Measurements from ENCODE around the gene ENAH.
"Not testable (repeated sequence)": the region's sequence is repeated elsewhere in the genome, so short reads cannot be mapped to it uniquely, and the experiment has no call there.

Gene ENAH

GRCh38 chr1:225650179-225650578 is 2.7 kb downstream of the ENAH start:
- DNase-seq (ENCODE audit: low read depth in 4 of 4, low spot score in 1 of 4), result no peak

GRCh38 chr1:225645194-225645895 is 7.6 kb downstream of the ENAH start:
- no peak for DNase-seq (ENCODE audit: low read depth in 4 of 4, low spot score in 1 of 4)

GRCh38 chr1:225644666-225645065 is 8.3 kb downstream of the ENAH start:
- no peak for DNase-seq (ENCODE audit: low read depth in 4 of 4, low spot score in 1 of 4)

GRCh38 chr1:225642177-225642576 is 10.7 kb downstream of the ENAH start:
- DNase-seq (ENCODE audit: low read depth in 4 of 4, low spot score in 1 of 4), result no peak

- no peak for DNase-seq (ENCODE audit: low read depth in 4 of 4, low spot score in 1 of 4)
These were observed 14.1 kb downstream of the ENAH start for GRCh38 chr1:225638853-225639252.

GRCh38 chr1:225637651-225638199 is 15.2 kb downstream of the ENAH start:
- no peak for DNase-seq (ENCODE audit: low read depth in 4 of 4, low spot score in 1 of 4)

GRCh38 chr1:225636992-225637391 is 15.9 kb downstream of the ENAH start:
- DNase-seq (ENCODE audit: low read depth in 4 of 4, low spot score in 1 of 4), result not testable (repeated sequence)

- no peak for DNase-seq (ENCODE audit: low read depth in 4 of 4, low spot score in 1 of 4)
These were observed 17.3 kb downstream of the ENAH start for GRCh38 chr1:225635649-225636048.

GRCh38 chr1:225632836-225633235 is 20.1 kb downstream of the ENAH start:
- not testable (repeated sequence) for DNase-seq (ENCODE audit: low read depth in 4 of 4, low spot score in 1 of 4)

- no peak for DNase-seq (ENCODE audit: low read depth in 4 of 4, low spot score in 1 of 4)
These were observed 21.8 kb downstream of the ENAH start for GRCh38 chr1:225631021-225631663.

GRCh38 chr1:225629483-225629882 is 23.4 kb downstream of the ENAH start:
- DNase-seq (ENCODE audit: low read depth in 4 of 4, low spot score in 1 of 4), result no peak

GRCh38 chr1:225628794-225629193 is 24.1 kb downstream of the ENAH start:
- DNase-seq (ENCODE audit: low read depth in 4 of 4, low spot score in 1 of 4), result not testable (repeated sequence)

- DNase-seq (ENCODE audit: low read depth in 4 of 4, low spot score in 1 of 4), result no peak
These were observed 25.5 kb downstream of the ENAH start for GRCh38 chr1:225627304-225627947.

- DNase-seq (ENCODE audit: low read depth in 4 of 4, low spot score in 1 of 4), result no peak
These were observed 26.2 kb downstream of the ENAH start for GRCh38 chr1:225626698-225627097.

GRCh38 chr1:225617956-225618355 is 35.0 kb downstream of the ENAH start:
- no peak for DNase-seq (ENCODE audit: low read depth in 4 of 4, low spot score in 1 of 4)

GRCh38 chr1:225617479-225617878 is 35.4 kb downstream of the ENAH start:
- DNase-seq (ENCODE audit: low read depth in 4 of 4, low spot score in 1 of 4), result no peak

- DNase-seq (ENCODE audit: low read depth in 4 of 4, low spot score in 1 of 4), result not testable (repeated sequence)
These were observed 37.5 kb downstream of the ENAH start for GRCh38 chr1:225615403-225615790.

GRCh38 chr1:225613006-225613405 is 39.9 kb downstream of the ENAH start:
- DNase-seq (ENCODE audit: low read depth in 4 of 4, low spot score in 1 of 4), result no peak

GRCh38 chr1:225612287-225612686 is 40.6 kb downstream of the ENAH start:
- DNase-seq (ENCODE audit: low read depth in 4 of 4, low spot score in 1 of 4), result no peak

- DNase-seq (ENCODE audit: low read depth in 4 of 4, low spot score in 1 of 4), result no peak
These were observed 41.2 kb downstream of the ENAH start for GRCh38 chr1:225611537-225612223.

GRCh38 chr1:225610539-225610938 is 42.4 kb downstream of the ENAH start:
- no peak for DNase-seq (ENCODE audit: low read depth in 4 of 4, low spot score in 1 of 4)

Data from stimulated activated CD4-positive, alpha-beta T cell treated with anti-CD3 and anti-CD28 coated beads, Interleukin-1b, Interleukin-23, amount 100 ng/mL, for 24 hours (primary cell).